ENCODE results near the gene FALEC.

- TF ChIP-seq ZNF302 (CRISPR knock-in tag; IDR thresholded peaks at IDR 0.05) (no peak), CTCF (IDR thresholded peaks at IDR 0.05) (no peak), CEBPB (IDR thresholded peaks at IDR 0.05) (no peak)
- TF ChIP-seq, protein P1, sequence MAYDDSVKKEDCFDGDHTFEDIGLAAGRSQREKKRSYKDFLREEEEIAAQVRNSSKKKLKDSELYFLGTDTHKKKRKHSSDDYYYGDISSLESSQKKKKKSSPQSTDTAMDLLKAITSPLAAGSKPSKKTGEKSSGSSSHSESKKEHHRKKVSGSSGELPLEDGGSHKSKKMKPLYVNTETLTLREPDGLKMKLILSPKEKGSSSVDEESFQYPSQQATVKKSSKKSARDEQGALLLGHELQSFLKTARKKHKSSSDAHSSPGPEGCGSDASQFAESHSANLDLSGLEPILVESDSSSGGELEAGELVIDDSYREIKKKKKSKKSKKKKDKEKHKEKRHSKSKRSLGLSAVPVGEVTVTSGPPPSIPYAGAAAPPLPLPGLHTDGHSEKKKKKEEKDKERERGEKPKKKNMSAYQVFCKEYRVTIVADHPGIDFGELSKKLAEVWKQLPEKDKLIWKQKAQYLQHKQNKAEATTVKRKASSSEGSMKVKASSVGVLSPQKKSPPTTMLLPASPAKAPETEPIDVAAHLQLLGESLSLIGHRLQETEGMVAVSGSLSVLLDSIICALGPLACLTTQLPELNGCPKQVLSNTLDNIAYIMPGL (CRISPR knock-in tag; IDR thresholded peaks at IDR 0.05; ENCODE audit: borderline replicate concordance), result no peak
Observed at GRCh38 chr1:150555198-150555970, 39.8 kb downstream of the FALEC start.
